A673 (cell line): ENCODE results near the gene IDUA.

Experiments
- EZH2 ChIP-seq: fragments of 200-600 bp; sonication (generic); IDR thresholded peaks from 2 replicates; pipeline ENCODE4 v1.6.1; 2017; ENCODE audit warnings: borderline replicate concordance, low read depth, mild to moderate bottlenecking, mixed read lengths, antibody characterized with exemption, low read length; ENCODE audit not compliant: poor library complexity, severe bottlenecking
- TF ChIP-seq, protein P1 (sequence below): fragments of 300-800, 200-600 bp; sonication (generic); conservative IDR thresholded peaks from 2 replicates; pipeline ENCODE4 v1.5.1; 2017; ENCODE audit warnings: low read depth, mild to moderate bottlenecking, antibody characterized with exemption, low read length, moderate library complexity, mixed read lengths

- TF ChIP-seq, protein P1, sequence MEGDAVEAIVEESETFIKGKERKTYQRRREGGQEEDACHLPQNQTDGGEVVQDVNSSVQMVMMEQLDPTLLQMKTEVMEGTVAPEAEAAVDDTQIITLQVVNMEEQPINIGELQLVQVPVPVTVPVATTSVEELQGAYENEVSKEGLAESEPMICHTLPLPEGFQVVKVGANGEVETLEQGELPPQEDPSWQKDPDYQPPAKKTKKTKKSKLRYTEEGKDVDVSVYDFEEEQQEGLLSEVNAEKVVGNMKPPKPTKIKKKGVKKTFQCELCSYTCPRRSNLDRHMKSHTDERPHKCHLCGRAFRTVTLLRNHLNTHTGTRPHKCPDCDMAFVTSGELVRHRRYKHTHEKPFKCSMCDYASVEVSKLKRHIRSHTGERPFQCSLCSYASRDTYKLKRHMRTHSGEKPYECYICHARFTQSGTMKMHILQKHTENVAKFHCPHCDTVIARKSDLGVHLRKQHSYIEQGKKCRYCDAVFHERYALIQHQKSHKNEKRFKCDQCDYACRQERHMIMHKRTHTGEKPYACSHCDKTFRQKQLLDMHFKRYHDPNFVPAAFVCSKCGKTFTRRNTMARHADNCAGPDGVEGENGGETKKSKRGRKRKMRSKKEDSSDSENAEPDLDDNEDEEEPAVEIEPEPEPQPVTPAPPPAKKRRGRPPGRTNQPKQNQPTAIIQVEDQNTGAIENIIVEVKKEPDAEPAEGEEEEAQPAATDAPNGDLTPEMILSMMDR = no peak
- no peak for TF ChIP-seq EZH2
Measured at GRCh38 chr4:1028574-1029220, 41.9 kb downstream of the IDUA start.
